Measurements from ENCODE around the gene HMGCR.

HMGCR gene

DNA sequence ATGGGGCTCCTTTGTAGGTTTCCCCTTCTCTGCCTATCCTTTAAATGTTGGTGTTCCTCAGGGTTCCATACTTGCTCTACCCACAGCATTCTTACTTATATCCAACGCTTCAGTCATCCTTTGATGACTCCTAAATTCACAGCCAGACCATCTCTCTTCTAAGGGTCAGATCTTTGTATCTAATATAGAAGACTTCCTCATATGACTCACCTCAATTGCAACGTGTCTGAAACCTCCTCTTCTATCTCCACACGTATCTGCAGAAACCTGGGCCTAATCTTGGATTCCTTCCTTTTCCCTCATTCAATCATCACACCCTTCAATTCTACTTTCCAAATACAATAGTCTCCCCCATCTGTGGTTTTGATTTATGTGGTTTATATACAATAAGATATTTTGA is 68.3 kb downstream of the HMGCR start:
- Histone ChIP-seq H3K79me2 (ENCODE audit: low read length) (no peaks in the 10 kb centered on the region), H2AFZ (ENCODE audit: low read length) (no peak overlapping the region), H3K27me3 (replicated peaks; ENCODE audit: insufficient read depth, low read length) (no peaks in the 10 kb centered on the region), H3F3A (ENCODE audit: insufficient read depth, low read length) (no peaks in the 10 kb centered on the region), H3K4me3 (ENCODE audit: low read length) (no peak overlapping the region), H3K36me3 (replicated peaks; ENCODE audit: insufficient read depth, low read length) (no peaks in the 10 kb centered on the region), H3K4me2 (ENCODE audit: low read depth, low read length) (no peak overlapping the region), H3K4me1 (ENCODE audit: low read length) (no peaks in the 10 kb centered on the region), H3K9me2 (replicated peaks; ENCODE audit: insufficient read depth, low read length) (no peaks in the 10 kb centered on the region), H3K9me3 (replicated peaks; ENCODE audit: insufficient read depth, low read length) (no peaks in the 10 kb centered on the region), H4K20me1 (ENCODE audit: insufficient read depth, low read length) (no peaks in the 10 kb centered on the region), H3K27ac (ENCODE audit: low read length) (no peak overlapping the region), H3K9ac (ENCODE audit: low read length) (no peak overlapping the region)
- TF ChIP-seq, protein P1, sequence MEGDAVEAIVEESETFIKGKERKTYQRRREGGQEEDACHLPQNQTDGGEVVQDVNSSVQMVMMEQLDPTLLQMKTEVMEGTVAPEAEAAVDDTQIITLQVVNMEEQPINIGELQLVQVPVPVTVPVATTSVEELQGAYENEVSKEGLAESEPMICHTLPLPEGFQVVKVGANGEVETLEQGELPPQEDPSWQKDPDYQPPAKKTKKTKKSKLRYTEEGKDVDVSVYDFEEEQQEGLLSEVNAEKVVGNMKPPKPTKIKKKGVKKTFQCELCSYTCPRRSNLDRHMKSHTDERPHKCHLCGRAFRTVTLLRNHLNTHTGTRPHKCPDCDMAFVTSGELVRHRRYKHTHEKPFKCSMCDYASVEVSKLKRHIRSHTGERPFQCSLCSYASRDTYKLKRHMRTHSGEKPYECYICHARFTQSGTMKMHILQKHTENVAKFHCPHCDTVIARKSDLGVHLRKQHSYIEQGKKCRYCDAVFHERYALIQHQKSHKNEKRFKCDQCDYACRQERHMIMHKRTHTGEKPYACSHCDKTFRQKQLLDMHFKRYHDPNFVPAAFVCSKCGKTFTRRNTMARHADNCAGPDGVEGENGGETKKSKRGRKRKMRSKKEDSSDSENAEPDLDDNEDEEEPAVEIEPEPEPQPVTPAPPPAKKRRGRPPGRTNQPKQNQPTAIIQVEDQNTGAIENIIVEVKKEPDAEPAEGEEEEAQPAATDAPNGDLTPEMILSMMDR (IDR thresholded peaks at IDR 0.05; ENCODE audit: low read length) = no peak
- TF ChIP-seq EZH2 (optimal IDR thresholded peaks at IDR 0.05; ENCODE audit: low read depth, low read length) (no peak), EZH2phosphoT487 (IDR thresholded peaks at IDR 0.05; ENCODE audit: low read length) (no peak)
- no peak for DNase-seq
